Inflammatory macrophage treated with lipopolysaccharide for 4 hours (primary cell): Measurements from ENCODE around the gene ATOH1.

ENCODE experiments used
- DNase-seq: peaks from one replicate; pipeline ENCODE4 v3.0.0-alpha.2; 2020

The ATOH1 gene

DNA sequence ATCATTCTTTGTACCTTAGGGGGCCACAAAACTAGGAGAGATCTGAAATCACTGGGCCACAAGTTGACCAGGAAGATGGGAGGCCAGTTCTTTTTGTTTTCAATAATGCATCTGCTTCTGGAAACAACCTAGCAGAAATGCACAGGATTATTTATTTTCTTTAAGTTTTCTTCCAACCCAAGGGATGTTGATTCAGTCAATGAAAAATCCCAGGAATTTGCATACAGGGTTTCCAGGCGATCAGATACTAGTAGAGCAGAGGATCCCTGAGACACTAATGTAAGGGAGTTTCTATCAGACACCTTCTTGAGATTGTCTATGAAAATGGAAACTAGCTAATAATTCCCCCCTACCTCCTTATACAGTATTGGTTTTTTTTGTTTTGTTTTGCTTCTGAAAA is 7.4 kb downstream of the ATOH1 start:
- DNase-seq = no peak

DNA sequence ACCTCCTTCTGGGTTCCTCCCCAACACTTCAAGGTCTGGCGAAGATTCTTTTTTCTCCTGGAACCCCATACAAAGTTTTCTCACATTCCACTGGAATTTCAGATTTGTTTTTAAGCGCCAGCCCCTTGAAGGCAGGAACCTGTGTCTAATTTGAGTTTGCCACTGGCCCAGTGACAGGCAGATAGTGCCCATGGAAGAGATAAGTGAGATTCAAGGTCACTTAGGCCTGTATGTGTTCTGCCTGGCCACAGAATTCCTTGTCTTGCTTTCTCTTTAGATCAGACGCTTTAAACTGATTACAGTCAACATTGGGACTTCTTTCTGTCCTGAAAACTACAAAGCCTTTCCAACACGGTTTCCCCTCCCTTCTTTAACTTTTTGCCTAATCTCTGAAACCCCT is 11.2 kb downstream of the ATOH1 start:
- DNase-seq = no peak

DNA sequence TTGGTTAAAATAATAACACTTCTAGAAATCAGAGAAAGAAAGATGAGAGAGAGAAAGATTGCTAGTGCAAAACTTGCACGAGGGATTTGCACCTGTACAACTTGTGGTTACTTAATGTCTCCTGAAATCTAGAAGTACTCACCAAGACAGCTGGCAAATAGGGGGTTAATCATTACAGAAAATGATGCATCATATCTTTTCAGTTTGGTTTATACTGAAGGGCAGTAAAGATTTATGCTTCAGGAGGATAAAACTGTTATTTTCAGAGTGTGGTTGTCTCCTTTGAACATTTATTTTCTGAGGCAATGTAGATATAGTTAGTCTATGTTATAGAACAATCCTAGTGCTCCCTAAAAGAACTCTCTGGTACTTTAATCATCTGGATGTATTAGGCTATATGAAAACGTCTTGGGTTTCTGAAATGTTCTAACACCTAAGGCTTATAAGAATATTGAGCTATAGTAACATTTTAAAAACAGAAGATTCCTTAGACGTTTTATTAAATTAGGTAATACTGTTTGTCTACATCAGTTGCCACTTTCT is 13.3 kb downstream of the ATOH1 start:
- no peak for DNase-seq

DNA sequence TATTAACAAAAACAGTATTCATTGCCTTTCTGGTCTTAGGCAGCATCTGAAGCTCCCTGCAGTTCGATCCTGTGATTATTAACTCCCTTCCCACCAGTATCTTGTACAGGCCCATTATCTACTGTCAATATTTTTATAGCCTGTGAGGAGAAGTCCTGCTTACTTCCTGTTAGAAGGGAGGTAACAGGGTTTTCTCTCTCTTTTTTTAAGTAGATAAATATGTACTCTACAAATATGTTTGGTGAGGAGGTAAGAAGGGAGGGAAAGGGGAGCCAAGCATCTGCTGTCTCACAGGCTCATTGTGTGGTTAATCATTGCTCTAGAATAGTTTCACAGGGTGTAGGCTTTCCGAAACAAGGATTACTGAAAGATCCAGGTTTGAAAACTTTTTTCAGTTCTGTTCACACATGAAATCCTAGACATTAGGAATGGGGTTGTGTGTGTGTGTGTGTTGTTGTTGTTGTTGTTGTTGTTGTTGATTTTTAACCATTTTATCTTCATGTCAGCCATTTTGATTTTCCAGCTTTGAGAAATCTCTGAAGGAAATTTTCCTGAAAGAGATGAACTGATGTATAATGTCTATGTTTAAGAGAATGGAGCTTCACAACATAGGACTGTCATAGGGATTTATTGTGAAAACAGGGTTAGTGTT is 14.2 kb downstream of the ATOH1 start:
- DNase-seq = no peak

DNA sequence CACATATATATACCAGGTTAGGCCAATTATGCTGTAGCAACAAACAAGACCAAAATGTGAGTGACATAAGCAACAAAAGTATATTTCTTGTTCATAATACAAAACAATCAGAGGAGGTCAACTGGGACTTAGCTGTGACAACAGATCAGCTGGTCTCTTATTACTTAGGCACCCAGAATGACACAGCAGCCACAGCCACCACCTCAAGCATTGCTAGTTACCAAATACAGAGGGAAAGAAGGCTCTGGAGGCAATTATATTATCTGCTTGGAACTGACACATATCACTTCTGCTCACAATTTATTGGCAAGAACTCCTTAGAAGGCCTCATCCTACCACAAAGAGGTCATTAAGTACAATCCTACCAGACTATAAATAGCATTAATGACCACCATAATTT is 15.2 kb downstream of the ATOH1 start:
- DNase-seq = no peak

DNA sequence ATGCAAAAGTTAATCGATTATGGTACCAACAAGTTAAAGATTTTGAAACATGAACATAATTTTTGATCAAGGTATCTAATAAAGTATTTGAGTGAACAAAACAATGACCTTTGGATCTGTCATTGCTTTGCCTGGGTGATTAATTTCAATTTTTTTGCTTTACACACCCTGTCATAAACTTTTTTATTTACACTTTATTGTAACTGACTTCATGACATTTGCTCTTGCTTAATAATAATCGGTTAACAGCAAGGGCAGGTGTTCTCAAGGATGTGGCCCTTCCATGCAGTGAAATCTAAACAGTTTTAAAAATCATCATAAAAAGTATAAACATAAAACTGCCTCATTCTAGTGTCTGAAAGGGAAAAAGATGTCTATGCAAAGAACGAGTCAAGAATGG is 24.1 kb downstream of the ATOH1 start:
- no peak for DNase-seq

DNA sequence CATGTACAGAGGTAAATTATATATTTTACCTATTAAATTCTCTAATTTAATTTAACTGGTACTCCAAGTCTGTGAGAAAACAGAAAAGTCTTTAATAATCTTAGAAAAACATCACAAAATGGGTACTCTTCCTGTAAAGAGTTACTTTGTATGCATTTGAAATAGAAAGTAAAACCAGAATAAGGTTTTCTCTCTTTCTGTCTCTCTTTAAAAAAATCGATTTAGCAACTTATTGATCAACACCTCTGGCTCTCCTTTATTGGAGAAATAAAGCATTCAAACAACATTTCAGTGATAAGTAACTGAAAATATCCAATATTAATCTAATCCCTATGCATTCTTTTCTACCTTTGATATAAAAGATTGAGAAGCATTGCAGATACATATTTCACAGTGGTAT is 27.4 kb downstream of the ATOH1 start:
- DNase-seq = no peak

DNA sequence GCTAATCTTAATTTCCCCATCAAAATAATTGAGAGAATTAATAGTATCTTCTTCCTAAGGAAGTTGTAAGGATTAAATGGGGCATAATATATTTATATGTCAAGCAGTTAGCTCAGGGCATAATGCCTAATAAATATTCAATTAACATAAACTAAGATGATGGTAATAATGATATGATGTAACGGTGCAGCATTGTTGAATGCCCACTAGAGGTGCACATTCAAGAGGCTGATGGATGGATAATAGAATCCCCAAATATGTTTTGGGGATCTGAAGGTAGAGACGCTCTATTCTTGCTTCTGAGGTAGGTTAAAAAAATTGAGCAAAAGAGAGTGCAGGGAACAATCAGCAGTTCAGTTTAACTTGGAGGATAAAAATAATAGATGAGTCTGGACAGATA is 37.1 kb downstream of the ATOH1 start:
- DNase-seq = no peak

DNA sequence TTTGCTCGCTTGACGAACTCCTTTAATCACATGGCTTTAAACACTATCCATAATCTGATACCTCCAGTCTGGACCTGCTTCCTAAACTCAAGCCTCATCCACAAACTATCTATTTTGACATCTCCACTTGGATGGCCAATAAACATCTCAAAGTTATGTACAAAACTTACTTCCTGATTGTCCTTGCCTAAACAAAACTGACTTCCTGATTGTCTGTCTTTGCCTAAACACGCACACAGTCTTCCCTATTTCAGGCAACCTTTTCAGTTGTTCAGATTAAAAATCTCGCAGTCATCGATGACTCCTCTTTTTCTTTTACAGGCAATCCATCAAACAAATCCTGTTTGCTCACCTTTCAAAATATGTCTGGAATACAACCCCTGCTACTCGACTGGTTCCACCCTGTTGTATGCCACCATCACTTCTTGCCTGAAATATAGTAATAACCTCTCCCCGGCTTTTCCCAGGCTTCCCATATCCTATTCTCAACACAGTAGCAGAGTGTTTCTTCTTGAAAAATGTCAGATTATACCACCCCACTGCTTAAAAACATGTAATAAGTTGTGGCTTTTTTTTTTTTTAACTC is 39.0 kb downstream of the ATOH1 start:
- no peak for DNase-seq

DNA sequence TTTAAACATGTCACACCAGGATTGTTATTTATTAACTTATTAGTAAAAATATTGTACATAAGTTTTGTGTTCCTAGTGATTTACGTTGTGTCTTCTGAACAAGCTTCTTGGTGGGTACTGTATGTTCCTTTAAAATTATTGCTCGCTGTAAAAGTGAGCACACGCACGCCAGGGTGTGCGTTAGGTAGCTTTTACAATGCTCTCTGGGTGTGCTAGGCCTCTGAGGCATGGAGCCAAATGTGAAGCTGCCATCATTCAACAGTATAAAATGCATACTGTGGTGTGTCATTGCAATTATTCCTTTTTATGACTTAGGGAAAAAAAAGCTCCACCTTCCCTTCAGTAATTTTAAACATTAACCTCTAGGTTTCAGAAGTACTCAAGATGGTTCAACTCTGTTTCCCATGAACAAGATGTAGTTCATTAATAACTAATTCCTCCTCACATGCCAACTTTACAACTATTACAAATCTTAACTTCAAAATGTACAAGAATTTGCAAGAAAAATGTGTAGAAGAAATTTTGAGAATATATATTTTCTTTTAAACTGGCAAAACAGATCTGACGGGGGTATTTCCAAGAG is 42.4 kb downstream of the ATOH1 start:
- no peak for DNase-seq

DNA sequence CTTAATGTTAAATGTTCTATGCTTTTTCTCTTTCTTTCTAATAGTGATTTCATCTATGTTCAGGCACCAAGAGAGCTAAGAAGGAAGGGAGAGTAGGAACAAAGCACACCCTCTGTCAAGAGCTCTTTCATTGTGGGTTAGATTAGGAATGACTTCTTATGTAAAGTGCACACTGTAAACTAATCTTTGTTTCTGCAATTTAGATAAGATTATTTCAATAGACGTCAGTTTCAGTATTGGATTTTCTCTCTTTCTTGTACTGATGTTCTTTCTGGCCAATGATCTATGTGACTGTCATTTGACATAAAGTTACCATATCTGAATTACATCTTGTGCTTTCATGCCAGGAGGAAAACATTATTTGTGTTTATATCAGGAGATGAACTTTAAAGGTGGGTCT is 48.2 kb downstream of the ATOH1 start:
- DNase-seq = no peak

DNA sequence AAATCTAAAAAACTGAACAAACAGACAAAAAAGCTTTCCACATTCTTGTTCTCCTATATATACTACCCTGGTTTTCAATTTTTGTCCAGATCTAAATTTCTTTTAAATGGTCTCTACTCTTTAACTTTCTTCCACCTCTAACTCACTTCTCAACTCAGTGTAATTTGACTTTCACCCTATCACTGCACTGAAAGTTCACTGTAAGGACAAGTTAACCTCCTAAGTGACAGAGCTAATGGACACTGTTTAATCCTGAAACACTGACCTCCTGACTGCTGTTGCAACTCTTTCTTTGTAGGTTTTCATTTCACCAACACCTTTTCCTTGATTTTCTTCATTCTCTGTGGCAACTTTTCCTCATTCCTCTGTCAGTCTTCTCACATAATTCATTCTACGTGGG is 50.0 kb downstream of the ATOH1 start:
- no peak for DNase-seq

DNA sequence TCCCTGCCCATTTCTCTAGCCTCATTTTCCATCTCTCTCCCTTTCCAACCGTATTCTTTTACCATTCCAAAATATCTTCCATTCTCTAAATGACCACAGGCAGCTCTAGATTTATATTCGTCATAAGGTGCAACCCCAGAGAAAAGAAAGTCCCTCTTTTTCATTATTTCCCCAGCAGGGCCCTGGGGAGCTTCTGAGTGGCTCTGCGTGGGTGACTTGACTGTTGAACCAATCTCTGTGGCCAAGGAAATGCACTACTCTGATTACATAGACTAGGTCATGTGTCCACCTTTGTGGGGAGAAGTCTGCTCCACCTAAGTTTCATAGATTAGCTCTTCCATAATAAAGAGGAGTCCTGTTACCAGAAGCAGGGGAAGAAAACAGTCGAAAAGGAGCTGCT is 51.4 kb downstream of the ATOH1 start:
- DNase-seq = no peak
